B cell (primary cell): ENCODE measurements around the gene TOP2B. TPM values are rescaled to one million over a fixed set of nuclear protein-coding genes. Genes with fewer than 3 reads are reported as not detected.

Experiments used
- ATAC-seq: fragments of 200-7000 bp; cut with Tn5 transposase; one replicate; pipeline ENCODE4 v1.10.0; 2021; ENCODE audit warnings: low read depth, mild to moderate bottlenecking, moderate number of reproducible peaks, moderate library complexity
- CTCF ChIA-PET: fragments of 350-600 bp; sonication (Branson Sonifier 250); formaldehyde crosslinking; loops from one replicate; lab custom pipeline; 2021; ENCODE audit warnings: antibody characterized with exemption, inconsistent platforms; lab: Charles Lee
- POLR2A ChIA-PET: fragments of 350-600 bp; sonication (Branson Sonifier 250); formaldehyde crosslinking; loops from one replicate; lab custom pipeline; 2021; ENCODE audit warnings: antibody characterized with exemption; lab: Charles Lee
- DNase-seq: peaks from one replicate; pipeline ENCODE4 v3.0.0; 2013
- H2AFZ ChIP-seq: 2 replicates; pipeline ENCODE4 v1.6.1; 2012; ENCODE audit warnings: mild to moderate bottlenecking, low read depth, low read length; ENCODE audit not compliant: insufficient read depth, poor library complexity, severe bottlenecking
- H3K27ac ChIP-seq, 2 donors: 1 replicate in 1 of 2; 2 replicates in 1 of 2; pipeline ENCODE4 v1.5.1; 2012 to 2013; ENCODE audit warnings: low read length in 2 of 2, mild to moderate bottlenecking in 2 of 2, moderate library complexity in 1 of 2
- H3K27me3 ChIP-seq, 4 experiments: fragments of 200-600 bp in 1 of 4; sonication (generic) in 1 of 4; replicated peaks in 1 of 4; 1 replicate in 2 of 4; 2 replicates in 2 of 4; pipeline versions ENCODE4 v1.6.1 to v1.7.0; 2013 to 2016; ENCODE audit warnings: low read length in 3 of 4, mild to moderate bottlenecking in 2 of 4, mixed read lengths in 1 of 4, moderate library complexity in 1 of 4; ENCODE audit not compliant: insufficient read depth in 4 of 4, control insufficient read depth in 3 of 4; ENCODE audit errors: control extremely low read depth in 1 of 4
- H3K36me3 ChIP-seq, 2 experiments: replicated peaks in 1 of 2; 1 replicate in 1 of 2; 2 replicates in 1 of 2; pipeline versions ENCODE4 v1.6.1 to v1.7.1; 2013; ENCODE audit warnings: low read length in 1 of 2; ENCODE audit not compliant: insufficient read depth in 2 of 2, control insufficient read depth in 1 of 2; ENCODE audit errors: control extremely low read depth in 1 of 2, extremely low read depth in 1 of 2
- H3K4me1 ChIP-seq, 2 donors: fragments of 200-600 bp in 1 of 2; sonication (generic) in 1 of 2; 1 replicate in 1 of 2; 2 replicates in 1 of 2; pipeline versions ENCODE4 v1.5.1 to v1.6.1; 2013 to 2017; ENCODE audit warnings: low read length in 2 of 2; ENCODE audit not compliant: control insufficient read depth in 2 of 2, insufficient read depth in 2 of 2
- H3K4me2 ChIP-seq: replicated peaks from 2 replicates; pipeline ENCODE3; 2012; ENCODE audit warnings: mild to moderate bottlenecking, low read depth, low read length; ENCODE audit not compliant: poor library complexity, severe bottlenecking
- H3K4me3 ChIP-seq, 5 experiments: fragments of 200-600 bp in 1 of 5; sonication (generic) in 1 of 5; 1 replicate in 3 of 5; 2 replicates in 2 of 5; pipeline versions ENCODE4 v1.5.1 to v1.7.0; 2011 to 2016; ENCODE audit warnings: low read length in 4 of 5, mild to moderate bottlenecking in 4 of 5, low read depth in 2 of 5, control low read depth in 1 of 5, moderate library complexity in 1 of 5; ENCODE audit not compliant: insufficient read depth in 1 of 5; ENCODE audit errors: control extremely low read depth in 1 of 5, extremely low read depth in 1 of 5
- H3K79me2 ChIP-seq: fragments of 200-600 bp; sonication (generic); one replicate; pipeline ENCODE4 v1.6.0; 2016; ENCODE audit warnings: low read length; ENCODE audit not compliant: control insufficient read depth, insufficient read depth
- H3K9ac ChIP-seq: fragments of 200-600 bp; sonication (generic); 2 replicates; pipeline ENCODE4 v1.6.1; 2017; ENCODE audit warnings: mild to moderate bottlenecking, low read length, moderate library complexity
- H3K9me3 ChIP-seq, 3 donors: one replicate each; pipeline versions ENCODE4 v1.6.1 to v1.7.1; 2013; ENCODE audit warnings: low read length in 2 of 3; ENCODE audit not compliant: control insufficient read depth in 2 of 3, insufficient read depth in 1 of 3; ENCODE audit errors: control extremely low read depth in 1 of 3
- H4K20me1 ChIP-seq: 2 replicates; pipeline ENCODE4 v1.6.0; 2012; ENCODE audit warnings: mild to moderate bottlenecking, low read length; ENCODE audit not compliant: insufficient read depth, control insufficient read depth, poor library complexity, severe bottlenecking
- H3K27ac Mint-ChIP-seq: one replicate; pipeline ENCODE4 v1.8.0; 2021; ENCODE audit warnings: mixed read lengths
- H3K27me3 Mint-ChIP-seq: one replicate; pipeline ENCODE4 v1.8.0; 2021; ENCODE audit warnings: mixed read lengths
- H3K4me1 Mint-ChIP-seq: one replicate; pipeline ENCODE4 v1.8.0; 2021; ENCODE audit warnings: mixed read lengths
- H3K4me3 Mint-ChIP-seq: one replicate; pipeline ENCODE4 v1.8.0; 2021; ENCODE audit warnings: mixed read lengths
- H3K9me3 Mint-ChIP-seq: one replicate; pipeline ENCODE4 v1.8.0; 2022; ENCODE audit warnings: mixed read lengths; ENCODE audit not compliant: insufficient read depth
- EZH2 ChIP-seq: IDR thresholded peaks from 2 replicates; pipeline ENCODE4 v1.6.1; 2012; ENCODE audit warnings: borderline replicate concordance, low read depth, mild to moderate bottlenecking, moderate library complexity, low read length; ENCODE audit not compliant: insufficient read depth, poor library complexity, severe bottlenecking
- WGBS: methylation state at CpG from one replicate; pipeline ENCODE4 v1.1.5; 2013; ENCODE audit warnings: missing lambda C conversion rate; ENCODE audit not compliant: insufficient coverage; 5-methylcytosine and 5-hydroxymethylcytosine counted together
- intact Hi-C: fragments of 100-400 bp; cut with micrococcal nuclease; formaldehyde crosslinking; loops from one replicate; pipeline ENCODE4 v1.10.0; 2022
- polyA plus RNA-seq: library from polyadenylated mRNA; depleted of rRNA; stranded (reverse); fragments of >200 nt; gene quantifications from 2 replicates; pipeline ENCODE4 v1.2.3, GENCODE V29; 2012
- total RNA-seq, 2 donors: library from RNA; stranded (reverse); fragments of 120-200 nt in 1 of 2; gene quantifications; 1 replicate in 1 of 2; 2 replicates in 1 of 2; pipeline versions ENCODE4 v1.2.3 to v1.2.4, GENCODE V29; 2013 to 2022
- TF ChIP-seq, protein P1 (sequence below): fragments of 200-600 bp; IDR thresholded peaks from one replicate; pipeline ENCODE4 v1.8.0; 2022; ENCODE audit warnings: antibody characterized with exemption, mild to moderate bottlenecking

Gene TOP2B
- total and polyA plus RNA-seq, 2 donors (not counting 1 experiment from before 2014, with no cell fraction given), result 22.2 to 149 TPM

DNA sequence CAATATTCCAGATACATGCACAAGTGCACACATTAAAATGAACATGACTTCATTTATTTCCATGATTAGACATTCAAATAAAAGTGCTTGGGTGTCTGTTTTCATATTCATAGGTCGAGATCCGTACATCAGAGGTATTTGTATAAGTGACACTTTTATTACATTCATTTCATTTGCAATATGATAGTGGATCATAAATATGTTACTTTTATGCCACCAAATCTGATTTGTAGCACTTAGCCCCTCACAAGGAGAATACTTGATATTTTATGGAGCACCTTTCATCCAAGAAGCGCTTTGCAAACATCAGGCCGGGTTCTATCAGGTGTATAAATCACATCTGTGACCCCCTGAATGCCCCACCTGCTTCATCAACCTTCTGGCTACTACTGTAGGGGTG is 100.6 kb downstream of the TOP2B start:
- H4K20me1 ChIP-seq, result no peaks in the 10 kb centered on the region
- Mint-ChIP-seq H3K27ac (no peak overlapping the region), H3K27me3 (peaks cover 8% of the 10 kb centered on the region), H3K9me3 (no peaks in the 10 kb centered on the region), H3K4me1 (no peaks in the 10 kb centered on the region), H3K4me3 (no peak overlapping the region)
- no peaks in the 10 kb centered on the region for H3K9me3 ChIP-seq
- intact Hi-C loops, result no loop called here
- CTCF ChIA-PET, result no interaction called here
- no peak overlapping the region for H3K27ac ChIP-seq
- H2AFZ ChIP-seq, result no peak overlapping the region
- no peaks in the 10 kb centered on the region for H3K36me3 ChIP-seq
- WGBS, result no CpG with 5 or more reads among the region's 4 CpGs
- no peak for TF ChIP-seq EZH2
- TF ChIP-seq, protein P1, sequence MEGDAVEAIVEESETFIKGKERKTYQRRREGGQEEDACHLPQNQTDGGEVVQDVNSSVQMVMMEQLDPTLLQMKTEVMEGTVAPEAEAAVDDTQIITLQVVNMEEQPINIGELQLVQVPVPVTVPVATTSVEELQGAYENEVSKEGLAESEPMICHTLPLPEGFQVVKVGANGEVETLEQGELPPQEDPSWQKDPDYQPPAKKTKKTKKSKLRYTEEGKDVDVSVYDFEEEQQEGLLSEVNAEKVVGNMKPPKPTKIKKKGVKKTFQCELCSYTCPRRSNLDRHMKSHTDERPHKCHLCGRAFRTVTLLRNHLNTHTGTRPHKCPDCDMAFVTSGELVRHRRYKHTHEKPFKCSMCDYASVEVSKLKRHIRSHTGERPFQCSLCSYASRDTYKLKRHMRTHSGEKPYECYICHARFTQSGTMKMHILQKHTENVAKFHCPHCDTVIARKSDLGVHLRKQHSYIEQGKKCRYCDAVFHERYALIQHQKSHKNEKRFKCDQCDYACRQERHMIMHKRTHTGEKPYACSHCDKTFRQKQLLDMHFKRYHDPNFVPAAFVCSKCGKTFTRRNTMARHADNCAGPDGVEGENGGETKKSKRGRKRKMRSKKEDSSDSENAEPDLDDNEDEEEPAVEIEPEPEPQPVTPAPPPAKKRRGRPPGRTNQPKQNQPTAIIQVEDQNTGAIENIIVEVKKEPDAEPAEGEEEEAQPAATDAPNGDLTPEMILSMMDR, result no peak
- no peak overlapping the region for H3K9ac ChIP-seq
- no peak overlapping the region for H3K4me2 ChIP-seq
- H3K4me1 ChIP-seq, result no peaks in the 10 kb centered on the region
- H3K79me2 ChIP-seq, result no peaks in the 10 kb centered on the region
- POLR2A ChIA-PET, result no interaction called here
- H3K4me3 ChIP-seq, result no peak overlapping the region
- ATAC-seq, result no peak
- peaks cover 0 to under 1% (median 0%) of the 10 kb centered on the region in 4 experiments for H3K27me3 ChIP-seq
- DNase-seq, result no peak

DNA sequence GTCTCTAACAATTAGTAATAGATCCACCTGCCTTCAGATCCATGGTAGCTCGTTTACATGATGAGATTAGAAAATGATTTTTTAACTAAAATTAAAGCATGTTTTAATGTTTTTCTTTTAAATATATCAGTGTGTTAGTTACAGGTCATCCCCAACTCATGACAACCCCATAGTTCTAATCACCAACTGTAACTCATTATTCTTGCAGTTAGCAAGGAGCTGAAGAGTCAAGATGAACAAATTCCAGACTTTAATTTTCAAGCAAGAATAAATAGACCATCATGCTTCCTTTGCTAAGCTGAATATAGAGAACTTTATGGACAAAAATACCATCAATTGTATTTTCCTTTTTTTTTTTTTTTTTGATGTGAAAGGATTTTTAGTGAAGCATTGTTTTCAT is 101.1 kb downstream of the TOP2B start:
- Histone ChIP-seq H3K36me3 (no peaks in the 10 kb centered on the region), H3K4me2 (no peak overlapping the region), H4K20me1 (no peaks in the 10 kb centered on the region), H3K9ac (no peak overlapping the region), H3K27me3 (peaks cover 0 to 2% (median 0%) of the 10 kb centered on the region in 4 experiments), H3K9me3 (no peaks in the 10 kb centered on the region), H2AFZ (no peak overlapping the region), H3K79me2 (no peaks in the 10 kb centered on the region), H3K4me1 (no peaks in the 10 kb centered on the region), H3K4me3 (no peak overlapping the region), H3K27ac (no peak overlapping the region)
- no CpG with 5 or more reads among the region's 1 CpG for WGBS
- CTCF ChIA-PET, result no interaction called here
- H3K9me3 Mint-ChIP-seq, result no peaks in the 10 kb centered on the region
- no peak overlapping the region for H3K27ac Mint-ChIP-seq
- H3K27me3 Mint-ChIP-seq, result peaks cover 8% of the 10 kb centered on the region
- DNase-seq (no peak), ATAC-seq (no peak)
- TF ChIP-seq, protein P1, result no peak
- TF ChIP-seq EZH2, result no peak
- H3K4me3 Mint-ChIP-seq, result no peak overlapping the region
- intact Hi-C loops, result no loop called here
- no peaks in the 10 kb centered on the region for H3K4me1 Mint-ChIP-seq
- POLR2A ChIA-PET, result no interaction called here
